PC-3 (cell line): ENCODE results near the gene FOXN3.

ENCODE experiments used
- EZH2 ChIP-seq: fragments of 300-600 bp; sonication (generic); IDR thresholded peaks from one replicate; pipeline ENCODE4 v1.6.1; 2017; ENCODE audit warnings: antibody characterized with exemption, mild to moderate bottlenecking, low read length; ENCODE audit not compliant: unreplicated experiment
- TF ChIP-seq, protein P1 (sequence below): fragments of 300-600 bp; sonication (generic); conservative IDR thresholded peaks from 2 replicates; pipeline ENCODE4 v1.5.1; 2017; ENCODE audit warnings: antibody characterized with exemption, low read depth, mild to moderate bottlenecking, low read length

DNA sequence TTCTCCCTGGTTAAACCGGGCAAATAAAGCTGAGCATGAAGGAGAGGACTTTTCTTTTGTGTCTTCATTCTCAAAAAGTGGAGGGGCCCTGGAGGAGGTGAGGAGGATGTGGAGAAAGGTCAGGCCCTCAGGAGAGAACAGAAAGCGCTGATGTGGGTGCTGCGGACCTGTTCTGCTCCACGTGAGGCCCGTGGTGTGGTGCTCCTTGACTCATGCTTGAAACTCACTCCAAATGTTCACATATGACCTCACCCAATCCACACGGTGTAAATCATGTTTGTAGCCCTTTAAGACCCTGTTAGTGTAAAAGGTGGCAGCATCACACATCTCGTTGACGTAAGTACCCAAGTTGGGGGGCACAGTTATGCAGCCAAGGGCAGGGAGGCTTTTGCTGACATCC is 126.2 kb downstream of the FOXN3 start:
- TF ChIP-seq, protein P1, sequence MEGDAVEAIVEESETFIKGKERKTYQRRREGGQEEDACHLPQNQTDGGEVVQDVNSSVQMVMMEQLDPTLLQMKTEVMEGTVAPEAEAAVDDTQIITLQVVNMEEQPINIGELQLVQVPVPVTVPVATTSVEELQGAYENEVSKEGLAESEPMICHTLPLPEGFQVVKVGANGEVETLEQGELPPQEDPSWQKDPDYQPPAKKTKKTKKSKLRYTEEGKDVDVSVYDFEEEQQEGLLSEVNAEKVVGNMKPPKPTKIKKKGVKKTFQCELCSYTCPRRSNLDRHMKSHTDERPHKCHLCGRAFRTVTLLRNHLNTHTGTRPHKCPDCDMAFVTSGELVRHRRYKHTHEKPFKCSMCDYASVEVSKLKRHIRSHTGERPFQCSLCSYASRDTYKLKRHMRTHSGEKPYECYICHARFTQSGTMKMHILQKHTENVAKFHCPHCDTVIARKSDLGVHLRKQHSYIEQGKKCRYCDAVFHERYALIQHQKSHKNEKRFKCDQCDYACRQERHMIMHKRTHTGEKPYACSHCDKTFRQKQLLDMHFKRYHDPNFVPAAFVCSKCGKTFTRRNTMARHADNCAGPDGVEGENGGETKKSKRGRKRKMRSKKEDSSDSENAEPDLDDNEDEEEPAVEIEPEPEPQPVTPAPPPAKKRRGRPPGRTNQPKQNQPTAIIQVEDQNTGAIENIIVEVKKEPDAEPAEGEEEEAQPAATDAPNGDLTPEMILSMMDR = no peak
- TF ChIP-seq EZH2 = no peak
